ENCODE measurements around the gene LRMDA. TPM values are rescaled to one million over a fixed set of nuclear protein-coding genes. Genes with fewer than 3 reads are reported as not detected.

Gene LRMDA
- total RNA-seq, 1 experiment from 2014 or later, result 4.8 TPM

- Histone ChIP-seq H3K9me3 (ENCODE audit: control insufficient read depth in 1 of 2, insufficient read depth in 1 of 2, low read depth in 1 of 2, low read length in 2 of 2) (peaks cover 0 to 15% of the 10 kb centered on the region in 2 experiments; a peak in 3 of 4 replicates), H3K36me3 (ENCODE audit: control insufficient read depth in 1 of 2, insufficient read depth in 2 of 2, low read length in 2 of 2) (no peaks in the 10 kb centered on the region), H3K9ac (ENCODE audit: low read length) (no peak overlapping the region), H3K27me3 (ENCODE audit: insufficient read depth, low read length) (no peaks in the 10 kb centered on the region), H3K4me3 (replicated peaks in 1 of 2; ENCODE audit: low read depth in 1 of 2, low read length in 2 of 2) (no peak overlapping the region), H3K4me2 (ENCODE audit: low read length) (no peak overlapping the region), H3K9me2 (ENCODE audit: insufficient read depth) (no peaks in the 10 kb centered on the region), H3K79me2 (ENCODE audit: insufficient read depth, low read length) (no peaks in the 10 kb centered on the region), H4K20me1 (ENCODE audit: insufficient read depth) (no peaks in the 10 kb centered on the region), H3K4me1 (ENCODE audit: control insufficient read depth in 1 of 2, insufficient read depth in 2 of 2, low read length in 2 of 2) (no peaks in the 10 kb centered on the region), H3K27ac (ENCODE audit: low read depth, low read length) (no peak overlapping the region), H2AFZ (ENCODE audit: low read depth, low read length, poor library complexity, severe bottlenecking) (no peak overlapping the region)
- ATAC-seq, result no peak
- no peak for DNase-seq (ENCODE audit: low read depth, low spot score)
- ChIA-PET RAD21 (ENCODE audit: low non-redundant PET in 1 of 2, low total read pairs in 2 of 2, uncharacterized antibody in 2 of 2, unreplicated experiment in 2 of 2) (no interaction called here), POLR2A (no interaction called here), CTCF (no interaction called here)
- BruUV-seq (replicated peaks), result no TSS peak
- intact Hi-C loops (cut with micrococcal nuclease), result no loop called here
- TF ChIP-seq SP1 (IDR thresholded peaks at IDR 0.05; ENCODE audit: low read depth), result no peak
- TF ChIP-seq EZH2 (IDR thresholded peaks at IDR 0.05), result no peak
- no peak for TF ChIP-seq SRF (IDR thresholded peaks at IDR 0.05; ENCODE audit: low read depth)
These were observed 15.1 kb downstream of the LRMDA start for GRCh38 chr10:75446508-75446907.

- POLR2A ChIA-PET, result no interaction called here
- Histone ChIP-seq H3K79me2 (ENCODE audit: insufficient read depth, low read length) (no peaks in the 10 kb centered on the region), H3K4me2 (ENCODE audit: low read length) (no peak overlapping the region), H3K4me3 (replicated peaks in 1 of 2; ENCODE audit: low read depth in 1 of 2, low read length in 2 of 2) (no peak overlapping the region), H3K4me1 (ENCODE audit: control insufficient read depth in 1 of 2, insufficient read depth in 2 of 2, low read length in 2 of 2) (no peaks in the 10 kb centered on the region), H3K27ac (ENCODE audit: low read depth, low read length) (no peak overlapping the region), H3K27me3 (ENCODE audit: insufficient read depth, low read length) (no peaks in the 10 kb centered on the region), H3K9me2 (ENCODE audit: insufficient read depth) (no peaks in the 10 kb centered on the region), H3K9me3 (ENCODE audit: control insufficient read depth in 1 of 2, insufficient read depth in 1 of 2, low read depth in 1 of 2, low read length in 2 of 2) (peaks cover 0 to 9% of the 10 kb centered on the region in 2 experiments; a peak in 3 of 4 replicates), H4K20me1 (ENCODE audit: insufficient read depth) (no peaks in the 10 kb centered on the region), H3K9ac (ENCODE audit: low read length) (no peak overlapping the region), H3K36me3 (ENCODE audit: control insufficient read depth in 1 of 2, insufficient read depth in 2 of 2, low read length in 2 of 2) (no peaks in the 10 kb centered on the region), H2AFZ (ENCODE audit: low read depth, low read length, poor library complexity, severe bottlenecking) (no peak overlapping the region)
- RAD21 ChIA-PET (ENCODE audit: low non-redundant PET in 1 of 2, low total read pairs in 2 of 2, uncharacterized antibody in 2 of 2, unreplicated experiment in 2 of 2), result no interaction called here
- ATAC-seq, result no peak
- BruUV-seq (replicated peaks), result no TSS peak
- CTCF ChIA-PET, result no interaction called here
- DNase-seq (ENCODE audit: low read depth, low spot score), result no peak
- intact Hi-C loops (cut with micrococcal nuclease), result no loop called here
- no peak for TF ChIP-seq YY1 (IDR thresholded peaks at IDR 0.05; ENCODE audit: extremely low read depth, insufficient replicate concordance, low read depth, low read length)
- TF ChIP-seq POLR2AphosphoS5 (IDR thresholded peaks at IDR 0.05; ENCODE audit: low read depth, low read length), result no peak
- no peak for TF ChIP-seq CTCF (IDR thresholded peaks at IDR 0.05 in 2 of 3, conservative IDR thresholded peaks at IDR 0.05 in 1 of 3; ENCODE audit: borderline replicate concordance in 1 of 3, insufficient read depth in 1 of 3, low read depth in 2 of 3, low read length in 2 of 3)
- no peak for TF ChIP-seq EZH2phosphoT487 (IDR thresholded peaks at IDR 0.05; ENCODE audit: borderline replicate concordance)
- no peak for TF ChIP-seq SIN3A (IDR thresholded peaks at IDR 0.05; ENCODE audit: low read depth)
- no peak for TF ChIP-seq RAD21 (IDR thresholded peaks at IDR 0.05; ENCODE audit: low read depth)
- TF ChIP-seq ELF1 (IDR thresholded peaks at IDR 0.05; ENCODE audit: borderline replicate concordance, low read depth), result no peak
- no peak for TF ChIP-seq CEBPB (IDR thresholded peaks at IDR 0.05; ENCODE audit: low read depth)
- no peak for TF ChIP-seq MAX (IDR thresholded peaks at IDR 0.05)
- TF ChIP-seq EZH2 (IDR thresholded peaks at IDR 0.05), result no peak
- TF ChIP-seq EGR1 (IDR thresholded peaks at IDR 0.05; ENCODE audit: low read depth), result no peak
- no peak for TF ChIP-seq ZBTB33 (IDR thresholded peaks at IDR 0.05; ENCODE audit: extremely low read depth, insufficient replicate concordance, low read length)
- no peak for TF ChIP-seq POLR2A (IDR thresholded peaks at IDR 0.05; ENCODE audit: borderline replicate concordance, extremely low read depth, insufficient read depth, insufficient read length)
- TF ChIP-seq SRF (IDR thresholded peaks at IDR 0.05; ENCODE audit: low read depth), result no peak
These were observed 16.7 kb downstream of the LRMDA start for GRCh38 chr10:75448166-75448565.

Measured in HCT116 (cell line).